Measurements from ENCODE around the gene EID2B.

The EID2B gene

GRCh38 chr19:39481229-39481545 is 51.5 kb downstream of the EID2B start:
- DNase-seq (ENCODE audit: low read depth in 1 of 2, low spot score in 1 of 2), result no peak
- H3K27ac ChIP-seq (replicated peaks), result peak overlapping the region; percentile 79
- no peaks in the 10 kb centered on the region for H3K27me3 ChIP-seq (ENCODE audit: insufficient read depth, poor library complexity, severe bottlenecking)
- TF ChIP-seq GABPA (IDR thresholded peaks at IDR 0.05; ENCODE audit: low read depth), result no peak
- TF ChIP-seq, protein P1, sequence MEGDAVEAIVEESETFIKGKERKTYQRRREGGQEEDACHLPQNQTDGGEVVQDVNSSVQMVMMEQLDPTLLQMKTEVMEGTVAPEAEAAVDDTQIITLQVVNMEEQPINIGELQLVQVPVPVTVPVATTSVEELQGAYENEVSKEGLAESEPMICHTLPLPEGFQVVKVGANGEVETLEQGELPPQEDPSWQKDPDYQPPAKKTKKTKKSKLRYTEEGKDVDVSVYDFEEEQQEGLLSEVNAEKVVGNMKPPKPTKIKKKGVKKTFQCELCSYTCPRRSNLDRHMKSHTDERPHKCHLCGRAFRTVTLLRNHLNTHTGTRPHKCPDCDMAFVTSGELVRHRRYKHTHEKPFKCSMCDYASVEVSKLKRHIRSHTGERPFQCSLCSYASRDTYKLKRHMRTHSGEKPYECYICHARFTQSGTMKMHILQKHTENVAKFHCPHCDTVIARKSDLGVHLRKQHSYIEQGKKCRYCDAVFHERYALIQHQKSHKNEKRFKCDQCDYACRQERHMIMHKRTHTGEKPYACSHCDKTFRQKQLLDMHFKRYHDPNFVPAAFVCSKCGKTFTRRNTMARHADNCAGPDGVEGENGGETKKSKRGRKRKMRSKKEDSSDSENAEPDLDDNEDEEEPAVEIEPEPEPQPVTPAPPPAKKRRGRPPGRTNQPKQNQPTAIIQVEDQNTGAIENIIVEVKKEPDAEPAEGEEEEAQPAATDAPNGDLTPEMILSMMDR (IDR thresholded peaks at IDR 0.05; ENCODE audit: insufficient read depth, low read length), result no peak
- no peak for TF ChIP-seq POLR2AphosphoS5 (IDR thresholded peaks at IDR 0.05; ENCODE audit: low read depth)
- no peak for TF ChIP-seq SPI1 (IDR thresholded peaks at IDR 0.05; ENCODE audit: borderline replicate concordance, low read depth)
- TF ChIP-seq REST (IDR thresholded peaks at IDR 0.05; ENCODE audit: insufficient replicate concordance, low read depth), result no peak
- H3K4me3 ChIP-seq (replicated peaks; ENCODE audit: insufficient read depth, low read length), result peak overlapping the region; percentile 88

Data from HL-60 (cell line).